ENCODE results near the gene GH2. TPM values are rescaled to one million over a fixed set of nuclear protein-coding genes. Genes with fewer than 3 reads are reported as not detected.
"Not testable (repeated sequence)": the region's sequence is repeated elsewhere in the genome, so short reads cannot be mapped to it uniquely, and the experiment has no call there.

GH2 gene
- not detected for total RNA-seq

GRCh38 chr17:63881935-63882601 is at the start of gene GH2:
Gene GH2, minus strand, starts transcription at chr17:63881944. Its CDS starts 143 bp downstream, at chr17:63881801.
- peak; percentile 77 for ATAC-seq

DNA sequence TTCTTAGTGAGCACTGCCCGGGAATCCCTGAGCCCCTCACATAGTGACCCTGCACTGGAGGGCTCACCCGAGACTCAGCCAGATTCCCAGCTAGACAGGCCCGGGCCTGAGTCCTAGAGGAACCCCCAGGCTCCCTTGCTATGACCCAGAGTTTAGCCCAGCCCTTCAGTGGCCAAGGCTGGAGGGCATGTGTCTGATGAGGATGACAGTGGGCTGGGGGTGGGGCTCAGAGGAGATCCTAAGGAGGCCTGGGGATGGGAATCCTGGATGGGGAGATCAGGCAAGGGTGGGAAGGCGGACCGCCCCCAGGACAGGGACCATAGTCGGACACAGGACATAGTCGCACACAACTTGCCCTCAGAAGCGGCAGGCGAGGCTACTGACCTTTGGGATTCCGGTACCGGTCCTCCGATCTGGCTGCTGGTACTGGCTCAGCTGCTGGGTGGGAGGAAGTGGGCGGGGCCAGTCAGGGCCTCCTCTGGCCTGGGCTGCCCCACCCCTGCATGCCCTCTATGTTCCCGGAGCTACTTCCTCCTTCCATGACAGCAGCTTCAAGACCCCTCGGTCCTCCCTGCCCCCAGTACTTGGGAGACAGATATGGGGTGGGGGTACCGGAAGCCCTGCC is 49.3 kb upstream of the GH2 start:
- peak; percentile 63 for ATAC-seq

- ATAC-seq = peak; percentile 20
These were observed 48.4 kb upstream of the GH2 start for GRCh38 chr17:63929860-63930766.

- ATAC-seq = no peak
These were observed 47.4 kb upstream of the GH2 start for GRCh38 chr17:63928966-63929695.

- no peak for ATAC-seq
These were observed 46.5 kb upstream of the GH2 start for GRCh38 chr17:63928172-63928666.

DNA sequence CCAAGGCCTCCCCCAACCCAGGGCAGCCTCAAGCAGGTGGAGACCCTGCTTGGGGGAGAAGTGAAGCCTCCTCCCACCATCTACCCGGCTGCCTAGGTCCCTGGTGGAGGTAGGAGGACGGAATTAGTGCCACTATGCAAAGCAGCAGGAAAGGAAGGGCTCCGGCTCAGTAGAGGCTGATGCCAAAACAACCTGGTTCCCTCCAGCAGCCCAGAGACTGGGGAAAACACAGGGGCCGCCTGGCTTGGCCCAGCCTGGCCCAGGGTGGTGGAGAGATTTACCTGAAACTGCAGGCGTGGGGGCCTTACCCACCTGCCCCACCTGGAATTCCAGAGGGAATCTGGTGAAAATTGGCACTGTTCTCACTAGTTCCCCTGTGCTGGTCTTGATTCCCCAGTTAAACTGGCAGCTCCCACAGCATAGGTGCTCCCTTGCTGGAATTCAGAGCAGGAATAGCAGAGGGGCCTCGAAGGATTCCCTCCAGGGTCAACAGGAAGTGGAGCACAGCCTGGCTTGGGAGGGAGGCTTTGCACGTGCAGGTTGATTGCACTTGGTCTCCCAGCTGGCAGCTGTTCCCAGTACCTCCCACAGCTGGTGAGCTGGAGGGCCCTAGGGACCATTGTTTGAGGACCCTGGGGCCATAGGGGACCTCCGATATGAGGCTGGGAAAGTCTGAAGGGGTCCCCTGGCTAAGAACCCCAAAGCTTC is 45.9 kb upstream of the GH2 start:
- no peak for ATAC-seq

- no peak for ATAC-seq
These were observed 44.4 kb upstream of the GH2 start for GRCh38 chr17:63926164-63926563.

DNA sequence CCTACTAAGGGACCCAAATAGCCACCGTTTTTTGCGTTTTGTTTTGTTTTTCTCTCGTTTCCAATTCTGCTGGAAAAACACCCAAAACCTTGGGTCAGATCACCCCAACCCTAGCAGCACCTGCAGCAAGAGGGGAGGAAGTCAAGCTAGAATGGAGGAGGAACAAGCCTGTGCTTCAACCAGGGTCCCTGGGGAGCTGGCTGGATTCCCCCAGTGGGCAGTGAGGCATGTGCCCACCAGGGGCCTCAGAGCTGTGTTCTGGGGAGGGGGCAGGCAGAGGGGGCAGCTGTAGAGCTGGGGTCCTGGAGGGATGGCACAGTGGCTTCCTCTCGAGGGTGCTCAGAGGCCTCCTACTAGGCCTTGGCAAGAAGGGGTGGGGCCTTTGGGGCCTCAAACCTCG is 43.9 kb upstream of the GH2 start:
- ATAC-seq = no peak

GRCh38 chr17:63922402-63922801 is 40.7 kb upstream of the GH2 start:
- peak; percentile 24 for ATAC-seq

- ATAC-seq = not testable (repeated sequence)
These were observed 39.0 kb upstream of the GH2 start for GRCh38 chr17:63920779-63921178.

GRCh38 chr17:63920050-63920449 is 38.3 kb upstream of the GH2 start:
- not testable (repeated sequence) for ATAC-seq

GRCh38 chr17:63919311-63919723 is 37.6 kb upstream of the GH2 start:
- ATAC-seq = peak; percentile 84

DNA sequence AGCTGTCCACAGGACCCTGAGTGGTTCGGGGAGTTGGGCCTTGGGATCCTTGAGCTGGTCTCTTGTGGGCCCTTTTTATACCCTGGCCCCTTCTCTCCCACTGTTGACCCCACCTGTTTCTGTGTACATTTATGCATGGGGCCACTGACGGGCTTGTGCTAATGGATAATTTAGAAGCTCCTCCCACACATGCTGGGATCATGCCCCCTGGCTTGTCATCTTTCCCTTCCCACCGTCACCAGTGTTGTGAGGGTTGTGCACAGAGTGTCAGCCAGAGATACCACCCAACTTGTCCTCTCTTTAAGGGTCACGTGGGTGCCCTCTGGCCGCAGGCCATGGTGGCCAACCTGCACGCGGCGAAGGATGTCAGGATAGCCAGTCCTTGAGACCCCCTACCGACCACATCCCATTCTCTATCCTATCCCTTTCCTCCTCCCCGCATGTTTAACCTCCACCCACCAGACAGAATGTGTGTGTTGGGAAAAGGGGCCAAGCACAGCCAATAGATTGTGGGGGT is 37.1 kb upstream of the GH2 start, which contains the start of gene GH1:
TSS of gene GH1 (minus strand) at position 51 of the 517 bp plus-strand sequence. CDS start 63 bp downstream, outside the sequence.
- ATAC-seq = not testable (repeated sequence)

DNA sequence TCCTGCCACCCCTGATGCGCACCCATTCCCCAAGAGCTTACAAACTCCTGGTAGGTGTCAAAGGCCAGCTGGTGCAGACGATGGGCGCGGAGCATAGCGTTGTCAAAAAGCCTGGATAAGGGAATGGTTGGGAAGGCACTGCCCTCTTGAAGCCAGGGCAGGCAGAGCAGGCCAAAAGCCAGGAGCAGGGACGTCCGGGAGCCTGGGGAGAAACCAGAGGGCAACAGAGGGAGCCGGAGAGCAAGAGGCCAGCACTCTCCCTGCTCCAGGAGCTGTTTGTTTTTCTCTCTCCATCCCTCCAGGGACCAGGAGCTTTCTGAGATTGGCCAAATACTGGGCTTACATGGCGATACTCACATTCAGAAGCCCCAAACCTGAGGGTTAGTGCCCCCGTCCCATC is 36.6 kb upstream of the GH2 start:
- ATAC-seq = no peak

DNA sequence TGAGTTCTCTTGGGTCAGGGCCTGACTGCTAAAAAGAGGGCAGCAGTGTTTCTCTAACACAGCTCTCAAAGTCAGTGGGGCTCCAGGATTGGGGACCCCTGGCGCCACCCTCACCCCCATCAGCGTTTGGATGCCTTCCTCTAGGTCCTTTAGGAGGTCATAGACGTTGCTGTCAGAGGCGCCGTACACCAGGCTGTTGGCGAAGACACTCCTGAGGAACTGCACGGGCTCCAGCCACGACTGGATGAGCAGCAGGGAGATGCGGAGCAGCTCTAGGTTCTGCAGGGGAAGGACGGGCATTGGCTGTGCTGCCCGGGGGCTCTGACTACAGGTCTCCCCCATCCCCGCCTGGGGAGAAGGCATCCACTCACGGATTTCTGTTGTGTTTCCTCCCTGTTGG is 35.9 kb upstream of the GH2 start:
- ATAC-seq = no peak

- not testable (repeated sequence) for ATAC-seq
These were observed 35.5 kb upstream of the GH2 start for GRCh38 chr17:63917206-63917605.

DNA sequence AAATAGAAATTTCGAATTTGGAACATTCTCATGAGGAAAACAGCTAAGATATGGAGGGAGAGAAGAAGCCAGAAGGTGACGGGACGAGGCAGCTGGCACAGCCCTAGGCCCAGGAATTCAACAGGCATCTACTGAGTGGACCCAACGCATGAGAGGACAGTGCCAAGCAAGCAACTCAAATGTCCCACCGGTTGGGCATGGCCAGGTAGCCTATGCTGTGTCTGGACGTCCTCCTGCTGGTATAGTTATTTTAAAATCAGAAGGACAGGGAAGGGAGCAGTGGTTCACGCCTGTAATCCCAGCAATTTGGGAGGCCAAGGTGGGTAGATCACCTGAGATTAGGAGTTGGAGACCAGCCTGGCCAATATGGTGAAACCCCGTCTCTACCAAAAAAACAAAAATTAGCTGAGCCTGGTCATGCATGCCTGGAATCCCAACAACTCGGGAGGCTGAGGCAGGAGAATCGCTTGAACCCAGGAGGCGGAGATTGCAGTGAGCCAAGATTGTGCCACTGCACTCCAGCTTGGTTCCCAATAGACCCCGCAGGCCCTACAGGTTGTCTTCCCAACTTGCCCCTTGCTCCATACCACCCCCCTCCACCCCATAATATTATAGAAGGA is 34.9 kb upstream of the GH2 start:
- peak; percentile 26 for ATAC-seq

GRCh38 chr17:63915753-63916152 is 34.0 kb upstream of the GH2 start:
- ATAC-seq = not testable (repeated sequence)

DNA sequence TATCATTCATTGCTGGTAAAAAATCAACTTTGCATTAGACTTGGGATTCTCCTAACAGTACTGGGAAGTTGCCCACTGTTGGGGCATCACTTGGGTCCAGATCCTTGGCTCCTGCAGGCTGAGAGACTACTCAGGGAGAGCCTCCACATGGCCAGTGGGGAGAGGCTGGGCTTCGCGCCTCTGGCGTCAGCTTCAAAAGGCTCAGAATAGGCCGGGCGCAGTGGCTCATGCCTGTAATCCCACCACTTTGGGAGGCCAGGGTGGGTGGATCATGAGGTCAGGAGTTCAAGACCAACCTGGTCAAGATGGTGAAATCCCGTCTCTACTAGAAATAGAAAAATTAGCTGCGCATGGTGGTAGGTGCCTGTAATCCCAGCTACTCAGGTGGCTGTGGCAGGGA is 32.7 kb upstream of the GH2 start:
- no peak for ATAC-seq

- peak; percentile 62 for ATAC-seq
These were observed 29.9 kb upstream of the GH2 start for GRCh38 chr17:63911657-63912100.
